GM06990 (cell line): ENCODE measurements around the gene U2AF1L4.

Source experiments
- DNase-seq: peaks from one replicate; pipeline ENCODE4 v3.0.0-alpha.2; 2011; ENCODE audit not compliant: insufficient read length; ENCODE audit errors: extremely low read depth
- H3K27me3 ChIP-seq: replicated peaks from 2 replicates; pipeline ENCODE4 v1.6.0; 2011; ENCODE audit warnings: low read length; ENCODE audit not compliant: control insufficient read depth, insufficient read depth
- H3K36me3 ChIP-seq: 2 replicates; pipeline ENCODE4 v1.5.1; 2011; ENCODE audit warnings: low read length; ENCODE audit not compliant: control insufficient read depth, insufficient read depth
- H3K4me3 ChIP-seq: replicated peaks from 2 replicates; pipeline ENCODE4 v1.5.1; 2011; ENCODE audit warnings: low read depth, mild to moderate bottlenecking, control low read depth, low read length
- TF ChIP-seq, protein P1 (sequence below): IDR thresholded peaks from 2 replicates; pipeline ENCODE4 v1.5.1; 2011; ENCODE audit warnings: low read length, control low read depth, mild to moderate bottlenecking, inconsistent platforms; ENCODE audit not compliant: insufficient read depth, poor library complexity, severe bottlenecking

The U2AF1L4 gene

DNA sequence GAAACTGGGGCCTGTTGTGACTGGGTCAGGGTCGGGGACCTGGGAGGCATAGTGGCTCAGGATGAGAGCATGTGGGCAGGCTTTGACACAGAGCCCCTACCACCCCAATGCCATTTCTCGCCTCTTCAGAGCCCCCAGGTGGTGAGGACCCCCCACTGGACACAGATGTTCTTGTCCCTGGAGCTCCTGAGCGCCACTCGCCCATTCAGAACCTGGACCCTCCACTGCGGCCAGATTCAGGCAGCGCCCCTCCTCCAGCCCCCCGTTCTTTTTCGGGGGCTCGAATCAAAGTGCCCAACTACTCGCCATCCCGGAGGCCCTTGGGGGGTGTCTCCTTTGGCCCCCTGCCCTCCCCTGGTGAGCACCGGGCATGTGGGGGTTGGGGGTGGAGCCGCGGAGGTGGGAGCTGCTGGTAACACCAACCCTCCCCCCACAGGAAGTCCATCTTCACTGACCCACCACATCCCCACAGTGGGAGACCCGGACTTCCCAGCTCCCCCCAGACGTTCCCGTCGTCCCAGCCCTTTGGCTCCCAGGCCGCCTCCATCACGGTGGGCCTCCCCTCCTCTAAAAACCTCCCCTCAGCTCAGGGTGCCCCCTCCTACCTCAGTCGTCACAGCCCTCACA is 13.3 kb downstream of the U2AF1L4 start:
- Histone ChIP-seq H3K36me3 (peaks cover 70% of the 10 kb centered on the region), H3K27me3 (no peaks in the 10 kb centered on the region), H3K4me3 (no peak overlapping the region)
- TF ChIP-seq, protein P1, sequence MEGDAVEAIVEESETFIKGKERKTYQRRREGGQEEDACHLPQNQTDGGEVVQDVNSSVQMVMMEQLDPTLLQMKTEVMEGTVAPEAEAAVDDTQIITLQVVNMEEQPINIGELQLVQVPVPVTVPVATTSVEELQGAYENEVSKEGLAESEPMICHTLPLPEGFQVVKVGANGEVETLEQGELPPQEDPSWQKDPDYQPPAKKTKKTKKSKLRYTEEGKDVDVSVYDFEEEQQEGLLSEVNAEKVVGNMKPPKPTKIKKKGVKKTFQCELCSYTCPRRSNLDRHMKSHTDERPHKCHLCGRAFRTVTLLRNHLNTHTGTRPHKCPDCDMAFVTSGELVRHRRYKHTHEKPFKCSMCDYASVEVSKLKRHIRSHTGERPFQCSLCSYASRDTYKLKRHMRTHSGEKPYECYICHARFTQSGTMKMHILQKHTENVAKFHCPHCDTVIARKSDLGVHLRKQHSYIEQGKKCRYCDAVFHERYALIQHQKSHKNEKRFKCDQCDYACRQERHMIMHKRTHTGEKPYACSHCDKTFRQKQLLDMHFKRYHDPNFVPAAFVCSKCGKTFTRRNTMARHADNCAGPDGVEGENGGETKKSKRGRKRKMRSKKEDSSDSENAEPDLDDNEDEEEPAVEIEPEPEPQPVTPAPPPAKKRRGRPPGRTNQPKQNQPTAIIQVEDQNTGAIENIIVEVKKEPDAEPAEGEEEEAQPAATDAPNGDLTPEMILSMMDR, result no peak
- DNase-seq, result no peak

DNA sequence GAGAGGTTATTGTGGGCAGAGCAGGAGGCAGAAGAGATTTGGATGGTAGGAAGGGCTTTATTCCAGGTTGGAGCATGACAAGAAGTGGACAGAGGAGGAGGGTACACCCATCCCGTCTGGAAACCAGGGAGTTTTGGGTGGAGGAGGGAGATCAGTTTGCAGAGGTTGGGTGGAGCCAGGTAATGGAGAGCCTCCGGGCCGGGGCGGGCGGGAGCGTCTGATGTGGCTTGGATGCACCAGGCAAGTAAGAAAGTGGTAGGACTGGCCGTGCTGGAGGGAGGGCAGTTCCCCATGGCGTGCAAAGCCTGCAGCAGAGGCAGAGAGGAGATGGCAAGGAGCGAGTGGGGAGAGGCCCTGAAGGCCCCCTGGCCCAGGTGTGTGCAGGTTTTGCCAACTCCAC is 13.9 kb downstream of the U2AF1L4 start:
- DNase-seq, result no peak
- H3K4me3 ChIP-seq, result no peak overlapping the region
- H3K36me3 ChIP-seq, result peaks cover 69% of the 10 kb centered on the region
- TF ChIP-seq, protein P1, result no peak
- H3K27me3 ChIP-seq, result no peaks in the 10 kb centered on the region

GRCh38 chr19:35730326-35730725 is 14.9 kb downstream of the U2AF1L4 start:
- no peaks in the 10 kb centered on the region for H3K27me3 ChIP-seq
- peaks cover 73% of the 10 kb centered on the region for H3K36me3 ChIP-seq
- no peak for DNase-seq
- no peak overlapping the region for H3K4me3 ChIP-seq
- TF ChIP-seq, protein P1, result no peak

GRCh38 chr19:35729763-35730162 is 15.5 kb downstream of the U2AF1L4 start:
- TF ChIP-seq, protein P1, result no peak
- DNase-seq, result no peak
- no peaks in the 10 kb centered on the region for H3K27me3 ChIP-seq
- no peak overlapping the region for H3K4me3 ChIP-seq
- H3K36me3 ChIP-seq, result peaks cover 73% of the 10 kb centered on the region

GRCh38 chr19:35729021-35729420 is 16.2 kb downstream of the U2AF1L4 start:
- no peak for DNase-seq
- Histone ChIP-seq H3K4me3 (no peak overlapping the region), H3K36me3 (peaks cover 72% of the 10 kb centered on the region), H3K27me3 (no peaks in the 10 kb centered on the region)
- TF ChIP-seq, protein P1, result no peak
